GM12878 (cell line): ENCODE results near the gene CRHR2. TPM values are rescaled to one million over a fixed set of nuclear protein-coding genes. Genes with fewer than 3 reads are reported as not detected.

Experiments used
- ATAC-seq: fragments of 200-7000 bp; cut with Tn5 transposase; 3 replicates; pipeline ENCODE4 v1.9.1; 2020; ENCODE audit warnings: mild to moderate bottlenecking, moderate library complexity
- BruUV-seq: library from RNA; stranded (reverse); fragments of 400-500 nt; replicated peaks from 2 replicates; lab custom pipeline; 2021; lab: Mats Ljungman, UMichigan
- CTCF ChIA-PET: fragments of 300-600 bp; sonication (Branson Sonifier 250); formaldehyde crosslinking; extraction: SDS; loops from one replicate; lab custom pipeline; 2021; ENCODE audit warnings: inconsistent platforms; lab: Yijun Ruan, JAX
- POLR2A ChIA-PET: fragments of 350-600 bp; formaldehyde crosslinking; extraction: SDS; loops from one replicate; lab custom pipeline; 2021; ENCODE audit warnings: inconsistent platforms; lab: Charles Lee
- RAD21 ChIA-PET: fragments of 300-600 bp; sonication (Branson Sonifier 250); formaldehyde crosslinking; loops from one replicate; lab custom pipeline; 2023; ENCODE audit warnings: antibody characterized with exemption; ENCODE audit not compliant: unreplicated experiment; lab: Charles Lee
- SMC1A ChIA-PET: fragments of 300-600 bp; sonication (Branson Sonifier 250); formaldehyde crosslinking; loops from one replicate; lab custom pipeline; 2023; ENCODE audit not compliant: unreplicated experiment, uncharacterized antibody; lab: Charles Lee
- DNase-seq: peaks from one replicate; pipeline ENCODE4 v3.0.0-alpha.2; 2011; ENCODE audit warnings: low read depth, low spot score
- FAIRE-seq: peaks from 3 replicates; lab custom pipeline; 2011; peaks lifted over from hg19 to GRCh38; lab: Jason Lieb, UNC
- H2AFZ ChIP-seq: 2 replicates; pipeline ENCODE4 v1.6.0; 2011; ENCODE audit warnings: low read depth, low read length, control low read depth; ENCODE audit not compliant: control insufficient read depth
- H3K27ac ChIP-seq: 2 replicates; pipeline ENCODE4 v1.5.1; 2011; ENCODE audit warnings: control low read depth; ENCODE audit not compliant: control insufficient read depth, insufficient read depth
- H3K27me3 ChIP-seq, 2 experiments: replicated peaks in 1 of 2; 2 replicates each; pipeline versions ENCODE4 v1.6.0 to v1.6.1; 2011; ENCODE audit warnings: low read length in 1 of 2; ENCODE audit not compliant: control insufficient read depth in 2 of 2, insufficient read depth in 2 of 2
- H3K36me3 ChIP-seq, 2 experiments: 2 replicates each; pipeline ENCODE4 v1.5.1; 2011; ENCODE audit warnings: low read length in 1 of 2; ENCODE audit not compliant: control insufficient read depth in 2 of 2, insufficient read depth in 2 of 2
- H3K4me1 ChIP-seq: 2 replicates; pipeline ENCODE4 v1.6.1; 2011; ENCODE audit warnings: mild to moderate bottlenecking, low read length, moderate library complexity, mixed read lengths; ENCODE audit not compliant: control insufficient read depth, insufficient read depth
- H3K4me2 ChIP-seq: 2 replicates; pipeline ENCODE4 v1.6.0; 2011; ENCODE audit warnings: control low read depth; ENCODE audit not compliant: control insufficient read depth, insufficient read depth
- H3K4me3 ChIP-seq: fragments of 200-600 bp; sonication (generic); 2 replicates; pipeline ENCODE4 v1.5.1; 2016
- H3K79me2 ChIP-seq: 2 replicates; pipeline ENCODE4 v1.6.0; 2011; ENCODE audit warnings: low read length; ENCODE audit not compliant: control insufficient read depth, insufficient read depth
- H3K9ac ChIP-seq: 2 replicates; pipeline ENCODE4 v1.8.0; 2011; ENCODE audit warnings: low read length, control low read depth, mixed read lengths; ENCODE audit not compliant: control insufficient read depth, insufficient read depth
- H3K9me3 ChIP-seq: replicated peaks from 3 replicates; pipeline ENCODE4 v1.5.1; 2011; ENCODE audit warnings: mild to moderate bottlenecking, low read length; ENCODE audit not compliant: control insufficient read depth, insufficient read depth
- H4K20me1 ChIP-seq: 2 replicates; pipeline ENCODE4 v1.6.0; 2011; ENCODE audit not compliant: control insufficient read depth, insufficient read depth
- GABPA ChIP-seq: IDR thresholded peaks from 2 replicates; pipeline ENCODE4 v1.6.1; 2014; ENCODE audit warnings: antibody characterized with exemption, low read depth, mild to moderate bottlenecking, inconsistent platforms
- HDAC6 ChIP-seq: fragments of 200-600 bp; sonication (generic); IDR thresholded peaks from one replicate; pipeline ENCODE4 v1.8.0; 2017; ENCODE audit warnings: antibody characterized with exemption; ENCODE audit not compliant: unreplicated experiment
- SKIL ChIP-seq: fragments of 450-650 bp; IDR thresholded peaks from 2 replicates; pipeline ENCODE4 v1.6.1; 2017; ENCODE audit warnings: mild to moderate bottlenecking, low read depth, inconsistent platforms; ENCODE audit not compliant: poor library complexity, severe bottlenecking
- SMARCA5 ChIP-seq: fragments of 450-650 bp; IDR thresholded peaks from 2 replicates; pipeline ENCODE4 v1.6.1; 2017; ENCODE audit warnings: mild to moderate bottlenecking
- SPI1 ChIP-seq: IDR thresholded peaks from 2 replicates; pipeline ENCODE4 v1.6.1; 2011; ENCODE audit warnings: low read depth, mild to moderate bottlenecking, low read length, moderate library complexity, borderline replicate concordance; ENCODE audit not compliant: insufficient read depth
- SREBF2 ChIP-seq: IDR thresholded peaks from 2 replicates; pipeline ENCODE4 v1.6.1; 2012; ENCODE audit warnings: mild to moderate bottlenecking, low read length
- USF2 ChIP-seq: IDR thresholded peaks from 2 replicates; pipeline ENCODE4 v1.6.1; 2011; ENCODE audit warnings: low read depth, low read length, improper control_type of control experiment, borderline replicate concordance
- YY1 ChIP-seq: IDR thresholded peaks from 2 replicates; pipeline ENCODE4 v1.6.1; 2011; ENCODE audit warnings: low read depth, mild to moderate bottlenecking, low read length
- ZZZ3 ChIP-seq: IDR thresholded peaks from 2 replicates; pipeline ENCODE4 v1.6.1; 2011; ENCODE audit warnings: low read depth; ENCODE audit not compliant: control insufficient read depth, insufficient read length
- WGBS: methylation state at CpG from one replicate; pipeline ENCODE4 v1.1.6; 2016; ENCODE audit warnings: low lambda C conversion rate; ENCODE audit not compliant: insufficient replicate concordance, insufficient coverage; ENCODE audit errors: missing lambda C conversion rate; 5-methylcytosine and 5-hydroxymethylcytosine counted together
- in situ Hi-C: fragments of 300-500 bp; cut with MboI; formaldehyde crosslinking; loops from 9 replicates; pipeline ENCODE4 v1.14.3; 2018; ENCODE audit warnings: mixed read lengths
- intact Hi-C: fragments of 100-400 bp; cut with micrococcal nuclease; formaldehyde crosslinking; loops from one replicate; pipeline ENCODE4 v1.14.2; 2022; ENCODE audit not compliant: unreplicated experiment
- polyA plus RNA-seq, 11 experiments: library from polyadenylated mRNA; depleted of rRNA in 4 of 11; unstranded in 6 of 11; stranded (reverse) in 5 of 11; fragments of >200 nt; fragmentation: Nextera tagmentation in 4 of 11; fragmentation: Illumina TruSeq in 1 of 11; extraction: Ambion mirVana in 4 of 11; extraction: Trizol in 1 of 11; gene quantifications; 1 replicate in 1 of 11; 2 replicates in 10 of 11; pipeline versions ENCODE4 v1.2.1 to v1.2.3, GENCODE V29; 2011 to 2016; ENCODE audit warnings: inconsistent platforms in 2 of 11, missing spikeins in 2 of 11, low read depth in 1 of 11
- total RNA-seq, 4 experiments: library from RNA; depleted of rRNA in 3 of 4; stranded (reverse); fragments of >200 nt in 3 of 4; fragmentation: Illumina TruSeq in 1 of 4; extraction: Trizol in 1 of 4; gene quantifications; 2 replicates each; pipeline versions ENCODE4 v1.2.1 to v1.2.3, GENCODE V29; 2013 to 2021

CRHR2 gene
- total and polyA plus RNA-seq, 10 of the 15 experiments (the other 5 are each of a cell fraction or from before 2014, with no cell fraction given): not detected

- H3K9me3 ChIP-seq: no peaks in the 10 kb centered on the region
- H3K4me3 ChIP-seq: no peak overlapping the region
- WGBS: 43% methylated on average over 6 of the region's 6 CpGs
- BruUV-seq: no TSS peak
- DNase-seq: no peak
- no peak overlapping the region for H3K27ac ChIP-seq
- FAIRE-seq: no peak
- CTCF ChIA-PET: no interaction called here
- in situ Hi-C loops: no loop called here
- no peak for TF ChIP-seq YY1
- no peak for TF ChIP-seq ZZZ3
- no peak for TF ChIP-seq SPI1
- TF ChIP-seq SKIL: no peak
- no peak for TF ChIP-seq USF2
- no peak for TF ChIP-seq SMARCA5
- TF ChIP-seq SREBF2: no peak
- TF ChIP-seq GABPA: no peak
- TF ChIP-seq HDAC6: no peak
- TF ChIP-seq, all 136 proteins: peak for 0
- intact Hi-C loops: no loop called here
- Histone ChIP-seq H3K79me2 (no peaks in the 10 kb centered on the region), H3K36me3 (no peaks in the 10 kb centered on the region), H3K4me2 (no peak overlapping the region), H4K20me1 (no peaks in the 10 kb centered on the region), H3K4me1 (no peaks in the 10 kb centered on the region), H2AFZ (no peak overlapping the region), H3K27me3 (peaks cover 6% of the 10 kb centered on the region in 2 experiments; a peak in 3 of 4 replicates), H3K9ac (no peak overlapping the region)
- no peak for ATAC-seq
- SMC1A ChIA-PET: interaction anchor here (2.4 kb wide), 1 partner anchor 11 kb away, joined by 8 read pairs; no protein-coding TSS in a partner anchor
- RAD21 ChIA-PET: no interaction called here
- POLR2A ChIA-PET: no interaction called here
These were observed 46.4 kb upstream of the CRHR2 start for GRCh38 chr7:30728591-30729100.
